GM19025 (cell line): ENCODE results near the gene DHX16.
"Not testable (repeated sequence)": the region's sequence is repeated elsewhere in the genome, so short reads cannot be mapped to it uniquely, and the experiment has no call there.

Source experiments
- ATAC-seq: cut with Tn5 transposase; IDR thresholded peaks from one replicate; pipeline ENCODE4 v1.9.1; 2021; ENCODE audit warnings: mild to moderate bottlenecking, low read depth, moderate library complexity; ENCODE audit not compliant: unreplicated experiment

Gene DHX16

DNA sequence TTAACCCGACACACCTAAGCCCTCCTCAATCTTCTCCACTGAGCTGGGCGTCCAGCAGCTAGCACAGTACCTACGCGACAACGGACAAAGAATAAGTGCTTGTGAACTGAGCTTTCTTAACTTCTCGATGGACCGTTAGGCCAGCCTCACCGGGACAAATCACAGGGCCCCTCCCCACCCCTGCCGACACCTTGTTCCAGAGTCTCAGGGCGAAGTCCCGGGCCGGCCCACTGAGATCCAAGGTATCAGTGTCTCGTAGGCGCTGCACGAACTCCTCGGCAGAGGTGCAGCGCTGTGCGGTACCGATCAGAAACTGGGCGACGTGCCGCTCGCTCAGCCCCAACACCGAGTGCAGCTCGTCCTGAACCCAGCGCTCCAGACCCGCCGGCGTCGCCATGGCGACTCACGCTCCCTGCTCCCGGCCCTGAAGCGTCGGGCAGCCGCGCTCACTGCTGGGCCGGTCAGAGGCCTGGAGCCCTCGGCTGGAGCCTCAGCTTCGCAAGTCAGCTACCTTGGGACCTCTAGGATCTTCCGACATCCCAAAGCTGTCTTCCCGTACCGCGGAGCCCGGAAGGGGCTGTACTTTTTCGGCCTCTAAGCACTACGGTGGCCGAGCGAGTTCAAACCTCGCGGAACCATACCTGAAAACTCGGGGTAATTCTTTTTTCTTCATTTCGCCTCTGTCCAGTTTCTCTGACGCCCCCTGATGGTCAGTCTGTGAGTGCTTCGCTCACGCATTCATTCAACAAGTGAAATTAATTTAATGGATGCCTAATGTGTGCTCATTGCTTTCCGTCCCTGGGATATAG, at the start of gene DHX16:
Gene DHX16 (minus strand): TSS at position 562 of the 809 bp plus-strand sequence. CDS start 165 bp downstream, at position 397.
- ATAC-seq, result no peak

DNA sequence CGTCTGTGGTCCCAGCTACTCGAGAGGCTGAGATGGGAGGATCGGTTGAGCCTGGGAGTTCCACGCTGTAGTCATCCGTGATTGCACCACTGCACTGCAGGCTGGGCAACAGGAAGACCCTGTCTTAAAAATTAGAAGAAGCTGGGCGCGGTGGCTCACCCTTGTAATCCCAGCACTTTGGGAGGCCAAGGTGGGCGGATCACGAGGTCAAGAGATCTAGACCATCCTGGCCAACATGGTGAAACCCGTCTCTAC, 49.1 kb upstream of the DHX16 start:
- not testable (repeated sequence) for ATAC-seq

DNA sequence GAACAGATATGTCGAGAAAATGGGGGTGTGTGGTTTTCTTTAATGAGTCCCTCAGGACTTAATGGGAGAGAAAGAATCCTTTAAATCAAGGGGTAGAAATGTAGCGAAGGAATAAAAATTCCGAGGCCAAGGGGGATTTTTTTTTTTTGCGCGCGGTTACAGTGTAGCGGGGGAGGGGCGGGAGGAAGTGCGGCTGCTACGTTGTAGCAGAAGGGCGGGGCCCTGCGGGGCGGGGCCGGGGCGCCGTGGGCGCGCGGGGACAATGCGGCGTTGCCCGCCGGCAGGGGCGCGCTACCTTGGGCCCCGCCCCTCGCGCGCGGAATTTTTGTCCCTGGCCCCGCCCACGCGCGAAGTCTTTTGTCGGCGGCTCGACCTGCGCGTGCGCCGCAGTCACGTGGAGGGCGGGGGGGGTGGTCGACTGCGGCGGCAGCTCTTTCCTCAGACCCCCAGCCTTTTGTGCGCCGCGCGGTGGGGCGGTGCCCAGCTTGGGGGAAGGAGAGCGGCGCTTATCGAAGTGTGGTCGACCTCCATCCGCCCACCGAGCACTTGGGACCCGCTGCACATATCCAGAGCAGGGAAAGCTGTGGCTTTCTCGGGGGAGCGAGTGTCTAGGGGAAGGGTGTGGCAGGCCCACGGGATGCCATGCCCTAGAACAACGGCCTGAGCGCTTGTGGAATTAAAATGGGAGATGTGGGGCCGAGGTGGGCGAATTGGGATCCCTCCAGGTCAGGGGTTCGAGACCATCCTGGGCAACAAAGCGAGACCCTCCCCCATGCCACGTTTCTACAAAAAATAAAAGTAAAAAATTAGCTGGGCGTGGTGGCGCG, 48.6 kb upstream of the DHX16 start:
- peak; percentile 20 for ATAC-seq

DNA sequence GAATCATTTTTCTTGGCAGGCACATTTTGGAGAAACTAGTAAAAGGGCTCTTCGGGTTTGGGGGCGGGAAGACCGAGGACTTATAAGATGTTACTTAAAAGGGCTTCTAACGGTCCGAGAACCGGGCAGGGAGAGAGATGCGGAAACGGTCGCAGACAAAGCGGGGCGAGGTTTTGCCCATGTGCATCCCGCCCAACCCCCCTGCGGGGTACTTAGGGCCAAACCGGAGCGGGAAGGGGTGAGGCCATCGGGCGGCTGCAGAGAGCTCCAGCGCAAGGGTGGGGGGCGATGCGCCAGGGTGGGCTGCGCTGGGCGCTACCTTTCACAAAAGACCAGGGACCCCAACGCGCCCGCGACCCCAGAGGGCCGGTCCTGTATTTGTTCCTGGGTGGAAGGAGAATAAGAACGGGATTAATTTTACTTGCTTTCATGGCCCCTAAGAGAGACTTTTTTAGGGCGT, 48.0 kb upstream of the DHX16 start:
- ATAC-seq, result no peak

DNA sequence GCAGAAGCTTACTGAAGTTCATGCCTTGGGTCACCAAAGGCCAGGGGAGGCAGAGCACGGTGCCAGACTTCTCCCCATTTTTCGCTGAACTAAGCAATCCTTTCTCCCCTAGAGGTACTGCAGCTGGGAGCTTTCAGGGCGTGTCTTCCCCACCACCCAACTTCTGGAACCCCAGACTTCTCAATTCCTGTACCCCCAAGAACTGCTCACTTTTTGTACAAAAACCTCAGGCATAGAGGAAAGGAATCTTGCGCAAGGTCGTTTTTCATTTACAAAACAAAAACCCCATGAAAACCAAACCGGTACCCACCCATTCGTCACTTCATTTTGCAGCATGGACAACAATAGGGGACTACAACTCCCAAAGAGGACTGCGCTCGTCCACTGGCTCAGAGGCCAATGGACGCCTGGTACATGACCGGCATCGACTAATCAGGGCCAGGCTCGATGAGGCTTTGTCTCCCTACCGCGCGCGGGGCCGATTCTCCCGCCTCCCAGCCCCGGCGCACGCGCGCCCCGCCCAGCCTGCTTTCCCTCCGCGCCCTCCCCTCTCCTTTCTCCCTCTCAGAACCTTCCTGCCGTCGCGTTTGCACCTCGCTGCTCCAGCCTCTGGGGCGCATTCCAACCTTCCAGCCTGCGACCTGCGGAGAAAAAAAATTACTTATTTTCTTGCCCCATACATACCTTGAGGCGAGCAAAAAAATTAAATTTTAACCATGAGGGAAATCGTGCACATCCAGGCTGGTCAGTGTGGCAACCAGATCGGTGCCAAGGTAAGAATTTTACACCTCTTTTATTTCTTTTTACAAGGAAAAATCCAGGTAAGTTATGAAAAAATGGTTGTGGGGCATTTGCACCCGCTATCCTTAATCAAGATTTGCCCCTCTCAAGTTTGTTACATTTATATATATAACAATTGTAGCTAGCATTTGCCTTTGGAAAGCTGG, 47.3 kb upstream of the DHX16 start, which contains the start of gene TUBB:
Gene TUBB (plus strand): TSS at position 562 of the 947 bp plus-strand sequence. CDS start 155 bp downstream, at position 717.
- peak; percentile 36 for ATAC-seq

DNA sequence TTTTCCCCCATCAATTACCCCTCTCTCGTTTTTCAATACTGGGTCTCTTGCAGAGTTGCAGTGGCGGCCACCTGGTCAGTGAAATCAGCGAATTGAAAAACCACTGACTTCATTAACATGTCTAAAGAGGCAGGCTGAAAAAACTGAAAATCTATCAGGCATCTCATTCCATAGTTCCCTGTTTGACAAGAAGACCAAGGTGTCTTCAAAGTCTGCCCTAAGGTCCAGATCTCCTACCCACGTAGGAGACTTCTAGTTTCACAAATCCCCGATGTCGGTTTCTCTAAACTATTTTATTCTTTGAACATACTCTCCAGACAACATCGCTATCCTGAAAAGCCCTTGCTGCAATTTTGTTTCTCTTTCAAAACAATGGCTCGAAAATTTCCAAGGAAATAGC, 46.5 kb upstream of the DHX16 start:
- no peak for ATAC-seq

DNA sequence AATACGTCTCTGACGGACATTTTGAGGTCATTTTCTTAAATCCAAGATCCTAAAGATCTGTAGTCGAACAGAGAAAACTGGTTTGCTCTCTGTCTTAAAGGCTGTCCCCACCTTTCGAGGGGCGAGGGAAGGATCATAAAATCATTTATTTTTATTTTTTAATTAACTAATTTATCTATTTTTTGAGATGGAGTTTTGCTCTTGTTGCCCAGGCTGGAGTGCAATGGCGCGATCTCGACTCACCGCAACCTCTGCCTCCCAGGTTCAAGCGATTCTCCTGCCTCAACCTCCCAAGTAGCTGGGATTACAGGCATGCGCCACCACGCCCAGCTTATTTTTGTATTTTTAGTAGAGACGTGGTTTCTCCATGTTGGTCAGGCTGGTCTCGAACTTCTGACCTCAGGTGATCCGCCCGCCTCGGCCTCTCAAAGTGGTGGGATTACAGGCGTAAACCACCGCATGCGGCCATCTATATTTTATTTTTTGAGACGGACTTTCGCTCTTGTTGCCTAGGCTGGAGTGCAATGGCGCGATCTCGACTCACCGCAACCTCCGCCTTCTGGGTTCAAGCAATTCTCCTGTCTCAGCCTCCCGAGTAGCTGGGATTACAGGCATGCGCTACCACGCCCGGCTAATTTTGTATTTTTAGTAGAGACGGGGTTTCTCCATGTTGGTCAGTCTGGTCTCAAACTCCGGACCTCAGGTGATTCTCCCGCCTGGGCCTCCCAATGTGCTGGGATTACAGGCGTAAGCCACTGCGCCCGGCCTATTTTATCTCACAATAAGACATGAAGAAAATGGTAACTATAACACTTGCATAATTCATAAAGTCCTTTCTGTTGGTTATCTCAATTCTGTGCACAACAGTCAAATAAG, 45.3 kb upstream of the DHX16 start:
- not testable (repeated sequence) for ATAC-seq

DNA sequence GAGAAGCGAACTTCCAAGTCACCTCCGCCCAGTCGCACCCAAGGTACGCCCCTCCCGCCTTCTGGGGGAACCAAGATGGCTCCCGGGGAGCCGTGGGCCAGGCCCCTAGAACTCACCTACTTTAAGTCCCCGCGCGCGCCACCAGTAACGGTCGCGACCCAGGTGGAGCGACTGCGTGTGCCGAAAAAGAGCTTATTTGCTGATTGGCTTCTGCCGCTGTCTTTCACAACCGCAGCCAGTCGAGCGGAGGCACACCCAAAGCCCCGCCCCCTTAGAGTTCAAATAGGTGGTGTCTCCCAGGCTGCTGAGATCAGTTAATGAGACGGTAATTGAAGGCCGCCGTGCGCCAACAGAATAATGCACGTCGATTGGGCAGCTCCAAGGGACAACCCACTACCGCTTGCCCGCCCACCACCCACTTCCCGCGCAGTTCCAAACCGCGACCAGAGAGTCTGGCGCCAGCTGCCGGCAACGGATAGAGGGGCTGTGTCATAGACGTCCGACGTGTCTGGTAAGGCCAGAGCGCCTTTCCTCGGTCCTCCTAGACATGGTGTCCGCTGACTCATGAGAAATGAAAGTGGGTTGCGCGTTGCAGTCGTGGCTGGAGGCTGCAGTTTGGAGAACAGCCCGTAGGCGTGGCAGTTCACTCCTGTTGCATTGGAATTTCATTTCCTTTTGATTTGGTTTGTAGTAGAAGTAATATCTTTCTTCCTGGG, 44.5 kb upstream of the DHX16 start, which contains the start of gene MDC1:
Gene MDC1 (minus strand): TSS at position 153 of the 716 bp plus-strand sequence. CDS start 2,106 bp downstream, outside the sequence.
- ATAC-seq, result peak; percentile 68

DNA sequence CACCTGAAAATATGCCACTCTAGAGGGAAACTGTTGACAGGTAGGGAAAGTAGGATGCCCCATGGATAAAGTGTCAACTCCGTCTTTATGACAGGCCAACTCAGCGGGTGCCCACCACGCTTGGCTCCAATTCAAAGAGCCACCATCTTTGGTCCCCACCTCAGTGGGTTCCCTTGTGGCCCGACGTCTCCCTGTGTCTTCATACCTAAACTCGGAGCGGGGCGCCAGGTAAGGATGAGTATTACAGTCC, 44.0 kb upstream of the DHX16 start:
- no peak for ATAC-seq

DNA sequence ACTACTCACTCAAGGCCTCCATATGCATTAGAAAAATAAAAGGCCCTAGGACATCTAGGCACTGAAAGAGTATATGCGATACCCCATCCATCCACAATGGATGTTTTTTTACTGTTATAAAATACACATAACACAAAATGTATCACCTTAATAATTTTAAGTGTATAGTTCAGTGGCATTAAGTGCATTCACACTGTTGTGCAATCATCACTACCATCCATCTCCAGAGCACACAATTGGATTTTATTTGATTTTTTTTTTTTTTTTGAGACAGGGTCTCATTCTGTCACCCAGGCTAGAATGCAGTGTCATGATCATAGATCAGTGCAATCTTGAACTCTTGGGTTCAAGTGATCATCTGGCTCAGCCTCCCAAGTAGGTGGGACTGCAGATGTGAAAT, 41.5 kb upstream of the DHX16 start:
- ATAC-seq, result no peak

DNA sequence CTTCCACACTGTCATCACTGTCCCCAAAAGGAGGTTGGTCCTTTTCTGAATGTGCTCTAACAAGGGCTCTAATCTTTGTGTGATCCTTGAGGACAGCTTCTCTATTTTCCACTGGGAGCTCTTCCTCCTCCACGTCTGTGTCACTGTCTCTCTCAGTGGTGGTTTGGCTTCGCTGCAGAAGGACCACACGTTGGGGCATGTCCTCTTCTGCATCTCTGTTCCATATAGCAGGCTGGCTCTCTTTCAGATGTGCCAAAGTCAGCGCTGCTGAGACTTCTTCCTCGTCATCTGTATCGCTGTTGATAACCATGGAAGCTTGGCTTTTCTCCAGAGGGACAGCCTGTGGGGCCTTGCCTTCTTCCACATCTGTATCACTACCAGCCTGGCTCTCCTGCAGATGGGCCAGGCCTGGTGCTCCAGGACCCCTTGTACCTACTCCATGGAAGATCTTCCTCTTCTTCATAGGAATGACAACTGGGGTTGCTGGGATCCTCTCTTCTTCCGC, 39.7 kb upstream of the DHX16 start:
- no peak for ATAC-seq

DNA sequence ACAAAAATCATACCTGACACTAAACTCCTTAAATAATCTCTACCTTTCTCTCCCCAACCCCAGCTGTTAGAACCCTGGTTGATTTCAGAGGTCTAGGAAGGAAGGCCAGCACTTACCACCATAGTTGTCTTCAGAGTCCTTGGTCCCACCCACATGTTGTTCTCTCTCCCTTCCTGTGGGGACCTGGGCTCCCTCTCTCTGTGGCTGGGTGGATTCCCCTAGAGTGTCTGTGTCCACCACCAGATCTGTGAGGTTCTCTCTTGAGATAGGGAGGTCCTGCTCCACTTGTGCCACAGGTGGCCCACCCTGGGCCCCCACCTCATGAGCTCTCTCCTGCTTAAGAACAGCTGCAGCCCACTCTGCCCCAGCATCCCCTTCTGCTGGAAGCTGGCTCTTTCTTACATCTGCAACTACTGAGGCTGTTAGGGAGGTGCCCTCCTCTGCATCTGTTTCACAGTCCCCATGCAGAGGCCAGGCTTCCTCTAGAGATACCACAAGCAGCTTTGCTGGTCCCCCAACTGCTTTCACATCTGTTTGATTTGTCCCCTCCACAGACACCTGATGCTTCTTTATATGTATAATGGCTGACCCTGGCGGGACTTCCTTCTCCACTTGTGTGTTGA, 39.1 kb upstream of the DHX16 start:
- ATAC-seq, result no peak

DNA sequence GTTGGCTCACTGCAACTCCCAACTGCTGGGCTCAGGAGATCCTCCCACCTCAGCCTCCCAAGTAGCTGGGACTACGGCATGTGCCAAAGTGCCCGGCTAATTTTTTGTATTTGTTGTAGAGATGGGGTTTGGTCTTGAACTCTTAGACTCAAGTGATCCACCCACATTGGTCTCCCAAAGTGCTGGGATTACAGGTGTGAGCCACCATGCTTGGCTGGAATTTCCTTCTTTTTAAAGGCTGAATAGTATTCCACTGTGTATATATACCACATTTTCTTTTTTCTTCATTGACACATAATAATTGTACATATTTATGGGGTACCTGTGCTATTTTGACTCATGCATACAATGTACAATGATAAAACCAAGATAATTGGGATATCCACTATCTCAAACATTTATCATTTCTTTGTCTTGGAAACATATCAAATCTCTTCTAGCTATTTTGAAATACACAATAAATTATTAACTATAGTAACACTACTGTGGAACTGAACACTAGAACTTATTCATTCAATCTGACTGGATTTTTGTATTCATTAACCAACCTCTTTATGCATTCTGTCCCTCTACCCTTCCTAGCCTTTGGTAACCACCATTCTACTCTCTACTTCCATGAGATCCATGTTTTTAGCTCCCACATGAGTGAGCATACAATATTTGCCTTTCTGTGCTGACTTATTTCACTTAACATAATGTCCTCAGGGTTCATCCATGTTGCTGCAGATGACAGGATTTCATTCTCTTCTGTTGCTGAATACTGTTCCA, 36.5 kb upstream of the DHX16 start:
- no peak for ATAC-seq

DNA sequence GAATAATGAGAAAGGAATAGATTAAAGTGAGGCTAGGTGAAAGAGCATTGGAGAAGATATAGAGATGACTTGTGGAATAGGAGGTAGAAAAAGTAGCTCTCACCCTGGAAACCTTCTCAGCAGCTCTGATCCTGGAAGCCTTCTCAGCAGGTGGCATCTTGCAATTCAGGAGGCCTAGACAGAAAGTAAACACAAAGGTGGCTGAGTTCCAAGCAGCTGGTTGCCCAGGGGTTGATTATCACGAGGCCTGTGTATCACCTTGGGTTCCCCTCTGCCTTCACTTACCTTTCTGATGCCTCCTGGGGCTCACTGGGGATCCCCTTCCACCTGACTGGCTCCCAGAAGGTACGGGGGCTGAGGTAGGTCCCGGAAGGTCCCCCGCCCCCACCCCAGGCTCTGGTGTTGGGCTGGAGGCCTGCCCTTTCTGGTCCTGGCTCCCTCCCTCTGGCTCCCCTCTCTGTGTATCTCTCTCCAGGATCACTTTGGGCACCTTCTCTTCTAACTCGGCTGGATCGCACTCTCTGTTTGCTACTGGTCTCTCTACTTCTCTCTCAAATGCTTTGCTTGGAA, 34.6 kb upstream of the DHX16 start:
- ATAC-seq, result no peak

DNA sequence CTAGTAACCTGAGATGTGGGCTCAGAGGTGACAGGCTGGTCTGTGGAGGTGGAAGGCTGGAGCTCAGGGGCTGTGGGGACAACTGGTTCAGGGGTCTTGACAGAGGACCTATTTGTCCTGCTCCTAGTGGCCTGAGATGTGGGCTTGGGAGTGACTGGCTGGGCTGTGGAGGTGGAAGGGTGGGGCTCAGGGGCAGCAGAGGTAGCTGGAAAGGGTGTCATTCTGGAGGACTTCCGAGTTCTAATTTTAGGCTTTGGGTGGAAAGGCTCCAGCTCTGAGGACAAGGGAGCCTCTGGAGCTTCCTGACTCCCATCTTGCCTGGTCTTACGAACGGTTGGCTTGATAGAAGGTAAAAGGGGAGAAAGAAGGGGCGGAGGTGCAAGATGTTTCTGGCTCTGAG, 32.8 kb upstream of the DHX16 start:
- ATAC-seq, result no peak

DNA sequence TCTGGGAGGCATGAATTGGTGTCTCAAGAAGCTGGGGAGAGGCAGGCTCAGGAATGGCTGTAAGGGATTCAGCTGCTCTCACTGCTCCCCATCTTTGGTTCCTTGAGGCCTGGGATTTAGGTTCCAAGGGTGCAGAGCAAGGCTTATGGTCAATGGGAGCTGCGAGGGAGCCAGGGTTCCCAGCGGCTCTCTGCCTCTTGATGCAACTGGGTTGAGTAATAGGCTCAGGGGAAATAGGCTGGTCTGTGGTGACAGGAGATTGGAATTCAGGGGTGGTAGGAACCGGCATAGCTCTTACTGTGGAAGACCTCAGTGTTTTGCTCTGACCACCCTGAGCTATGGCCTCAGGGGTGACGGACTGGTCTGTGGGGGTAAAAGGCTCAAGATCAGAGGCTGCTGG, 31.0 kb upstream of the DHX16 start:
- no peak for ATAC-seq

DNA sequence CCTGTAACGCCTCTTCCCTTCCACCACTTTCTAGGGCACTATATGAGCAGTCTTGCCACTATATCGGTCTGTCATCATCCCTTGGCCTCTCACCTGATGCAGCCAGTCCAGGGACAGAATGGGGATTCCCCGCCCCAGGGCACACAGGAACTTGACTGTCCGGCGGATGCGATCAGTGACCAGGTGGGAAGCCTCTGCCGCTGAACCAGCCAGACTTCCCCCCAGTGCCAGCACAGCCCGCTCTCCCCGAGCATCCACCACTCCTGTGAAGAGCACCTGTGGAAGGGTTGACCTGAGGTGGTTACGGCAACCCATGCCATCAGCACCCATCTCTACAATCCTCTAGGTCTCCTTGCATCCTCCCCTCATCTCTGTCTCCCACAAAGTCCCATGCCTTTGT, 30.2 kb upstream of the DHX16 start:
- no peak for ATAC-seq
